ENCODE data around the gene VSTM4.

Gene VSTM4

DNA sequence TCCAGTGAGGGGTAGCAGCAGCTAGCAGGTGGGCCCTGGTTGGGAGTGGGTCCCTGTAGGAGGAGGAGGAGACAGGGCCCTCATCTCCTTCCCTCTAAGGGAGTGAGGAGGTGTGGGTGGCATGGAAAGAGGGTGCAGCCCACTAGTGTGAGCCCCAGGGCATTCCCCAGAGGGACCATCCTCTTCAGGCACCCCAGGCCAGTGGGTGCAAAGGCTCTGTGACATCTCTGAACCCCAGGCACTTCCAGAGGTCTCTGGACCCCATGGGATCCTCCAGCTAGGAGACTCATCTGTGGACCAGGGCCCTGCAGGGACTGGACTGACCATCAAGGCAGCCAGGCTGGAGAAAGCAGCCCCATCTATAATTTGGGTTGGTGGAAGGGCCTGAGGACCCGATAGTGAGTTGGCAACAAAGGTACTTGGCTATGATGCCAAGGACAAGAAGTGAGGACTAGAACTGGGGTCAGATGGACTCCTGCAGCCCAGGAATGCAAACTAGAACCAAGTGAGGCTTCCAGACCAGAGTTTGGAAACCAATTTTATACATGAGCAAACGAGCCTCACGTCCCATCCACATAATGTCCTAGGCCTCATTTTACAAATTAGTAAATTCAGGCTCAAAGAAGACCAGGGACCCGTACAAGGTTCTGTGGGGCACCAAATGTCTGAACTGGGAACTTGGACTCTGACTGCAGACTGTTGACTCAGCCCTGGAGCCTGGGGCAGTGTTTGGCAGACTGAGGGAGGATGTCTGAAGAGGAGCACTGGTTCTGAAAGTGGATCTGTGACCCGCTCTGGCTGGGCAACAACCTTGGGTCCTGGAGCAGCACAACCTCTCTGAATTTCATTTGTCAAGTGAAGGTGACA lies 1.4 kb upstream of the VSTM4 start:
- no peak for DNase-seq

DNA sequence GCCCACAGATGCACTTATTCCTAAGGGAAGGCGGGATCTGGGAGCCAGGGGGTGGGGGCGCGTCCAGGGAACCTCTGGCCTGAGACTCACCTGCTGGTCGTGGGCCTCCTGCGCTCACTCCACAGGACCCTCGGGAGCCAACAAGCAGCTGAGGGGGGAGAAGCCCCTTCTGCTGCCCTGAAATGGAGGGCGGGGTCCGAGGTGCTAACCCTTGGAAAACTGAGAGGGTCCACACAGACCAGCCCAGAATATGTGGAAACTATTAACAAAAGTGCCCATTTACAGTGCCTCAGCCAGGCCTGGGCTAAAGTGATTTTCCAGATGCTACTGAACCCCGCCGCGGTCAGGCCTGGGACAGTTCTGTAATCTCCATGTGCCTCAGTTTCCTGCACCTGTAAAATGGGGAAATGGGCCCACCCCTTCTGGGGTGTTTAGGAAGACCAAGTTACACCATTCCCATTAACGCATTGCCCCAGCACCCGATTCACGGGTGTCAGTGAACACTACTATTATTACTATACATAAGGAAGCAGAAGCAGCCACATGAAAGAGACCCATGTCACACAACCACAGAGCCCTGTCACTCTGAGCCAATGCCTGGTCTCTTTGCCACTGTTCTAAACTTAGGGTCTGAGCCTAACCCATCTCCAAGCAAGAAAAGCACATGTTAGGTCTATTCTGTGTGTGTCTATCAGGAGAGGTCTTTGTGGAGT lies 630 bp upstream of the VSTM4 start:
- no peak for DNase-seq

DNA sequence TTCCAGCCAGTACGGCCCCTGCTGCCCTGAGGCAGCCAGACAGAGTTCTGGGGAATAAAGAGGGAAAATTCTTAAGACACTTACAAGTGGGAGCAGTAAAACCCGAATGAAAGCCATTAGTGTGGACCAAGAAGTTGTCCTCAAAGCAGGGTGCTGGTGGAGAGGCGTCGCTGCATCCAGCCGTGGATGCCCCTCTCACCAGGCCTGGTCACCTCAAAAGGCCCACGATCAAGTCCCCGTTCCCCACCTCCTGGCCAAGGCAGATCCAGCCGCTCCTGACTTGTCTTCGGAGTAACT lies 656 bp downstream of the VSTM4 start:
- no peak for DNase-seq

DNA sequence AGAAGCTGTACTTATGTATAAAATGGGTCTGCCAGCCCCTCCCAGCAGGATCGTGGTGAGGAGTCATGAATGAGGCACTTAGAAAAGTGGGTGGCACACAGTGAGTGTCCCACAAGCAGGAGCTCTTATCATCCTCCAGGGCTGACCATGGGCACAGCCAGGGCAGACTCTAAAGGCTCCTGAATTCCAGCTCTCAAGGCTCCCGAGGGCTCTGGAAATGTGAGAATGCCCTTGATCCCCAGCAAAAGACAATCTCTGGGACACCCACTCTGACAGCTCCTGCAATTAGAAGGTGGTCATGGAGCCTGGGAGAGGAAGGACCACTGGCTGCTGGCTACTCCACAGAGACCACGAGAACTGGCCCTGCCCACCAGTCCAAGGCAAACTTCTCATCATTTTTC lies 1.6 kb downstream of the VSTM4 start:
- DNase-seq = no peak

DNA sequence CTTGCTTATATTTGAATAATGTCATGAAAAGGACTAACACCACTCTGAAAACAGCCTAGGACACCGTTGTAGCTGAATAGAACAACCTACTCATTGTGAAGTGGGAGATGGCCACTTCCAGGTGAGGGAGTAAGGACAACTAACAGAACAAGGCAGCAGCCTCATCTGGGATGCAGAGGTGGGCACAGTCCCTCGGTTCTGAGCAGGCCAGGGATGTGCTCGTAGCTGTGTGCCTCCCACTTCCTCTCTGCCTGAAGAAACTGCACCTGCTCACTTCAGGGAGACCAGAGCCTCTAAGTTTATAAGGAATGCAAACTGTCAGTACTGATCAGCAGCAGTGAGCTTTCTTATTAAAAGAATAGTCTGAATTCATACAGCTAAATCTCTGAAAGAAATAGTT lies 2.5 kb downstream of the VSTM4 start:
- DNase-seq = no peak

DNA sequence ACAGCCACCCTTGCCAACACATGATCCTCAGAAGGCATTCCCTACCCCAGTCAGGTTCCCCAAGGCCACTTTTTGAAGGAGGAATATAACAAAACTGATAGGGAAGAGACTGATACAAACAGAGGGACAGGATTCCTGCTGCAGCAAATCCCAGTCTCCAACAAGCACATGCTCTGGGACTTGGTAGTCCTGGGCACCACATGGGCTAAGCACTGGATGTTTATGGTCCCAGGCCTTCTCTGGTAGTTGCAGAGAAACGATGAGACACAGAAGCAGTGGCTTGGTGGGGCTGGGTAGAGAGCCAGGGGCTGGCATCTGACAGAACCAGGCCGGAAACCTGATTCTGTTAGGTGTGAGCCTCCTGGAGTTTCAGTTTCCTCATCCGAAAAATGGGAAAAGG lies 3.2 kb downstream of the VSTM4 start:
- no peak for DNase-seq

DNA sequence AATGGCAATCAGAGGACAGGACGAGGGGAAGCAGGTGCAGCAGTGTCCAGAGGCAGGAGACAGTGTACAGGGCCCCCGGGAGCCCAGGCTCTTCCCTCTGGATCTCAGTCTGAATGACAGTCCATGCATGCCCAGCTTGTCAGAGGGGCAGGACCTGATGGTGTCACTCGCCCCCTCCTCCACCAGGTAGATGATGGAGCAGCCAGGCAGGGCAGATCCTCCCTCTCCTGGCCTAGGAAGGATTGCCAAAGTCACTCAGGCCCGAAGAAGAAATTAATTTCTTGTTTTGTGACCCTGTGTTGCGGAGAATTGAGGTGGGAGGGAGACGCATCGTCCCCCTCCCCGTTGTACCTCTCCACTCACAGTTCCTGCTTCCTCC lies 4.0 kb downstream of the VSTM4 start:
- no peak for DNase-seq

DNA sequence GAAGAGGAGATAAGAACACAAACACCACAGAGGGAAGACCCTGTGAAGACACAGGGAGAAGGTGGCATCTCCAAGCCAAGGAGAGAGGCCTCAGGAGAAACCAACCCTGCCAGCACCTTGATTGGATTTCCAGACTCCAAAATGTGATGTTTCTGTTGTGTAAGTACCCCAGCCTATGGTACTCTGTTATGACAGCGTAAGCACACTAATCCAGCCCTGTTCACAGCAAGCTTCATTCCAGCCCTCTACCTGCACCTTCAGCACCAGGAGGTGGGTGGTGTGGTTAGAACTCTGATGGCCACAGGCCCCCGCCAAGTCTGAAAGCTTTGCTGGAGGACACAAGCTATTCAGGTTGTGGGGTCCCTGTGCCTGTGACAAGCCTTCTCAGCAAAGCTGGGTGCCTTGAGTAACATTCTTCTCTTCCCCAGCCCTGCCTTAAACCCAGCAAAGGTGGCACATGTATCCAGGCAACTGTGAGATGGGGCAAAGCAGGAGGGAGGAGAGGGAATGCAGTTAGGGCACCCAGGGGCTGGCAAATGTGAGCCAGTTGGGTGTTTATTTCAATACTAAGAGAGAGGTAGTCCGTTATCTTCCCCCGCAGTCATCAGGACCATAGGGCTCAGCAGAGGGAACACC lies 4.5 kb downstream of the VSTM4 start:
- no peak for DNase-seq

DNA sequence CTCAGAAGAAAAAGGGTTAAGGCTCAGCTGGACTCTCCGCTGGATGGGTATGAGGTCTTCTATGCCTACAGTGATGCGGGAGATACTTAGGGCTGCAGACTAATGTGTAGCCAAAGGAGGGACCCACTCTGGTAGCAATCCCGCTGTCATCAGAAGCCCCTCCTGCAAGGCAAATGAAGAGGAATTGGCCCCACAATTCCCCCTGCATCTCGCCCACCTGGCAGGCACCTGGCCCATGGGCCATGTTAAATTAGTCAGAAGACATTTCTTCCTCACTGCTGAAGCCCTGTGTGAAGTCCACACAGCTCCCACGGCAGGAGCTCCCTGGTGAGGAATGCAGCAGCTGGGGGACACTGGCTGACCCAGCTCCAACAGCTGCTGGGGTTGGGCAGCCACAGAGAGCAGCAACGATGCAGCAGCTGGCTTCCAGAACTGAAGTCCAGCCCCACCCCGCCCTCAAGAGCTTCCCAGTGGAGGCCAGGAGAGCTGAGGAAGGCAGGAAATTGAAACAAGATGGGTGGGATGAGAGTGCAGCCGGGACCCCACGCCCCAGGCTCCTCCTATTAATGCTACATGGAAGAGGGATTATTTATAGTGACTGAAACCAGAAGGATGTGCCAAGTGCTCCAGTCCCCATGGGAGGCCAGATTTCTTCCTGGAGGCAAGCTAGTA lies 5.5 kb downstream of the VSTM4 start:
- no peak for DNase-seq

DNA sequence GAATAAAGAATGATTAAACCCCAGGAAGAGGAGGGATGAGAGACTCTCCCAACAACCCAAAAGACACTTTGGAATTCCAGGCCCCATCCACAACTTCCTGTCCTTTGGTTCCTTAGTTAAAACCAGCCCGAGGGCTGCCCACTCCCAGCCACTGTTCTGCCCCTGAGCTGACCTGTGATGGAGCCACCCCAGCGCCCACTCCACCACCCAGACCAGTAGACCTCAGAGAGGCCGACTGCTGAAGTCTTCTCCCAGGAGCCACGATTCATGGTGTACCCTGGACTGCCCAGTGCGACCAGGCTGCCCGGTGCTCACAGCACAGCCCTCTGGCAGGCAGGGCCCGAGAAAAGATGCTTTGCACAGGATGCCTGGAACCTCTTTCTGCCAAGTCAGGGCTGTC lies 6.7 kb downstream of the VSTM4 start:
- DNase-seq = no peak

DNA sequence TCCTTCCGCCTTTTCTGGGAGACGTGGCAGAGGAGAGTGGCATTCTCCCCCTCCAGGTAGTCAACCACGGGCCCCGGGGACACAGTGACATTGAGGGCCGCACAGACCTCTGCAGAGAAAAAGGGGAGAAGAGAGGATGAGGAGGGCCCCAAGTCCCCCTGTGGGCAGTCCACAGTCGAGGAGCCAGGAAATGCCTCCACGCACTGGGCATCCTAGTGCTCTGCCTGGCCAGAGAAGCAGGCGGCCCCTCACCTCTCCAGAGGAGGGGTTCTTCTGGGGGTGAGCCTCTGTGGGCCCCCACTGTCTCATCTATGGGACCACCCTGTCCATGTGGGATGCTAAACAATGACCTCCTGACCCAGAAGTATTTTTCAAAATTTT lies 7.4 kb downstream of the VSTM4 start:
- DNase-seq = no peak

DNA sequence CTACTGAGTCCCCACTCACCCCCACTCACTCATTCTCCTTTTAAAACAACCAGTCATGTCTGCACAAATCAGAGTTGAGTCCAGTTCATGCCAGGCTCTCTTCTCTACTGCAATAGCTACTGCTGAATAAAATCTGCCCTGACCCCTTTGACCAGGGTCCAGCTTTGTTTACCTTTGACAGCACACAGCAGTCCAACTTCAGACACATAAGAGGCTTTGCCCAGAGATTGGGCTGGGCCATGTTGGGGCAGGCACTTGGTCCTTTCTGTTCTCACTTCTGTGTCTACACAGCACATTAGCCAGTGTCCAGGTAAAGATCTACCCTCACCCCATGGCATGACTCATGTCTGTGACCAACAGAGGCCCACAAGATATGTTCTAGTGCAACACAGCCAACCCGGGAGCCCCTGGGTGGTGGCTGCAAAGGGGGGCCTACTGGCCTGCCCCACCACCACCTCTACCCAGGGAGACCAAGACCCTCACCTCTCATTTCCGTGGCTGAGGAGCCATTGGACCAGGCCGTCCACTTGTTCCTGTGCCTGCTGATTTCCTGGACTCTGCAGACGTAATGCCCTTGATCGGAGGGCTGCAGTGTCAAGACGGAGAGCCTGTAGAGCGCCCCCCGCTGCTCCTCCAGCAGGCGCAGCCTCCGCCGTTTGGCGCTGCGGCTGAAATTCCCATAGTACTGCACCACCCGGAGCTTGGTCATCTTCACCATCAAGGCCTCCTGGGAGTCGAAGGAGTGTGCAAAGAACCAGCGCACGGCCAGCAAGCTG lies 8.0 kb downstream of the VSTM4 start:
- DNase-seq = no peak

DNA sequence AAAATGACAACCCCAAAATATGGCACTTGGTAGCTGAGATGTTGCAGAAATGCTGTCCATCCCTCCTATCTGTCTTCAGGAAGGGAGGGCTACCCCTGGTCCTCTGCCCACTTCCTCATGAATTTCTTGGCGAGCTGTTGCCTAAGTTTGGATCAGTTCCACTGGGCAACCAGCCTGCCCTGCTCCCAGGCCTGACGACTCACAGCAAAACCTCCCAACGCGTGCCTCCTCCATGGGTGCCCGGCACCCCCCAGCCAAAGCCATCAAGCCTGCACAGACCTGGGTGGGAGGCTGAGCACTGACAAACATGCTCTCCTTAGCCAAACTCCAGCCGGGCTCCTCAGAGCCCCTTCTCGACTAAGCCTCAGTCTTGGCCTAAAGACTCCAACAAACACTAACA lies 8.9 kb downstream of the VSTM4 start:
- DNase-seq = no peak

DNA sequence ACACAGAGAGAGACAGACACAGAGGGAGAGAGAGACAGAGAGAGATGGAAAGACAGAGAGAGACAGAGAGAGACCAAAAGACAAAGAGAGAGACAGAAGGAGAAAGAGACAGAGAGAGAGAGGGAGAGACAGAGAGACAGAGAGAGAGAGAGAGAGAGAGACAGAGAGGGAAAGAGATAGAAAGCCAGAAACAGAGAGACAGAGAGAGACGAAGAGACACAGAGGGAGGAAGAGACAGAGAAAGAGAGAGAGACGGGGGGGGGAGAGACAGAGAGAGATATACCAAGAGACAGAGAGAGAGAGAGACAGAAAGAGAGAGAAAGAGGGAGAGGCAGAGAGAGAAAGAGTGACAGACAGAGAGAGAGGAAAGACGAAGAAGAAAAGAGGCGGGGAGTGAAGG lies 10.2 kb downstream of the VSTM4 start:
- DNase-seq = no peak

DNA sequence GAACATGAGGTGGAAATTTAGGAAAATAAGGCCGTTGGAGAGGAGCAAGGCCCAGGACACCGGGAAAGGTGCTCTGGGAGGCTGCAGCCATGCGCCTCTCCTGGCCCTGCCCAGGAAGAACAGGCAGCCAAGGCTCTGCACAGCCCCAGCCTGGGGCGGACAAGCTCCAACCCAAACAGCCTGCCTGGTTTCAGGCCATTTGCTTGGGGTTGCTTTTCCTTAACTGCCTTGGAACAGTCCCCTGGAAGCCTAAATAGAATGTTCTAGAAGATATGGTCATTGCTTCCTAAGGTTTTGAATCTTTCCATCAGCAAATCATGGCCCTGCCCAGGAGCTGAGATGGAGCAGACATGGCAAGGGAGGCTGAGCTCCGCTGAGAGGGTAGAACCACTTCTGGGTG lies 11.0 kb downstream of the VSTM4 start:
- DNase-seq = no peak

DNA sequence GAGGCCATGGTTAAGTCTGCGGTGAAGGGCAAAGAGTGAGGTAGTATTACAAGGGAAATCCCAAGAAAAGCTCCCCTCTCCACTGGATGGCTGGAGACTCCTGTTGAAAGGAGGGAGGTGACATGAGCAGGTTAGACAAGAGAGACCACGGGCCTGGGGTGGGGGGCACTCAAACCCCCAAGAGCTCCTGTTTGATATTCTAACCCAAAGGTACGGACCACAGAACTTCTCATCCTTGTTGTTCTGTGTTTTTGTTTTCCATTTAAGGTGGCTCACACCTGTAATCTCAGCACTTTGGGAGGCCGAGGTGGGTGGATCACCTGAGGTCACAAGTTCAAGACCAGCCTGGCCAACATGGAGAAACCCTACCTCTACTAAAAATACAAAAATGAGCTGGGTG lies 11.6 kb downstream of the VSTM4 start:
- DNase-seq = no peak

DNA sequence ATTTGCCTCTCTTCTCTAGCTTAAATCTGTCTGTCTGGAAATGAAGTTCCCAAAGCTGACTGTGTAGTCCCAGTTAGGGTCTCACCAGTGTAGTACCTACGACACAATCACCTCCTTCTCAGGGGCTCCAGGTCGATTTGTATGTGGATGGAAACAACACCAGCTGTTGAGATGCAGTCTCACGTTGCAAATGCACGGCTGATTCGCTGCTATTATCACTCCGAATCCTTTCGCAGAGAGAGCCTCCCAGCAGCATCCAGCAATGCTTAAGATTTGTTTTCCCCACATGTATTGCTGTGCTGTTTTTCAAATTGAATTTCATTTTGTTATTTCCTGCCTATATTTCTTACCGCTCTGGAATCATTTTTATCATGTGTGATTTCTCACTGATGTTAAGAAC lies 16.3 kb downstream of the VSTM4 start:
- DNase-seq = no peak

DNA sequence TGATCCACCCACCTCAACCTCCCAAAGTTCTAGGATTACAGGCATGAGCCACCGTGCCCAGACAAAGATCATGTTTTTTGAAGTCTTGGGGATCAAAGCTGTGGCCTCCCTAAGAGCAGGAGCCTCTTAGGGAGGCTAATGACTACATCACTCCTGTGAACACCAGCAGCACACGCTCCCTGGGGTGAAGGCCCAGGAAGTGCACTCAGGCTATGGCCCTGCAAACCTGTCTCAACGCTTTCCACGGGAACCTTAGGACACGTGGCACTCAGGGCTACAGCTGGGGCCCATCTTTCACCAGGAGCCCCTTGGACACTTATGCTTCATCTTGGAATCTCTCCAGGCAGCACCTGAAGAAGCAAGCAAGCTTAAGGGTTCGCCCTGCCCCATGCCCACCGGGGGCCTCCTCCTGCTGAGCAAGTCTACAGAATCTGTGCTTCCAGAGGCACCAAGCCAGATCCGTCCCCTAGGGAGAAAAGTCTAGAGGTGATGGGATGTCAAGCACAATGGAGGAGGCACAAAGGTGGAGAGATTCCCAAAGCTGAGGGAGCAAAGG lies 18.4 kb downstream of the VSTM4 start:
- DNase-seq = no peak

DNA sequence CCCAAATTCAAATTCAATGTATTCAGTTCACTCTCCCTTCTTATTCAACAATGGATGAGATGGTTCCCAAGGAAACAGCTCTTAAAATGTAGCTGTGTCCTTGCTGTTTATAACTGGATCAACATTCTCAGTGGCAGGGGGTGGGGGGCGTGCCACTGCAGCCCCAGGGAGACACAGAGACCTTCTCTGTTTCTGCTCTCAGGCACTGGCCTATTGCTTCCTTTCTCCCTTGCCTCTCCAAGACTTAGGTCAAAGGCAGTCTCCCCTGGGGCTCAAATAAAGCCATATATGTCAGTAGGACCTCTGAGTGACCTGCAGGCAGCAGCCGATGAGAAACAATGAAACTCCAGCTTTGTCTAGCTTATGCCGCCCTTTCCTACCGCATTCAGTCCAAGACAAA lies 20.7 kb downstream of the VSTM4 start:
- no peak for DNase-seq

DNA sequence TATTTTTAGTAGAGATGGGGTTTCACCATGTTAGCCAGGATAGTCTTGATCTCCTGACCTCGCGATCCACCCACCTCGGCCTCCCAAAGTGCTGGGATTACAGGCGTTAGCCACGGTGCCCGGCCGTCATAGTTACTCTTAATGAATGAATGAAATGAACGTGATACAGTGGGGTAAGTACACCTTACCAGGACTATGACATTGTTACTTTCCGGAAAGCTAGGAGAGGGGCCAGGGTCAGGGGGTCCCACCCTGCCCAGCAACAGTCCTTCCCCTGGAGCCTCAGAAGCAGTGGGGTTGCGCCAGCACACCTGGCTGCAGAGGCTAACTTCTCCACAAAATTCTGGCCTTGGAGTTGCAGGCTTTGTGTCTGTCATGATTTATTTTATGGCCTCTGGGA lies 21.4 kb downstream of the VSTM4 start:
- DNase-seq = no peak

DNA sequence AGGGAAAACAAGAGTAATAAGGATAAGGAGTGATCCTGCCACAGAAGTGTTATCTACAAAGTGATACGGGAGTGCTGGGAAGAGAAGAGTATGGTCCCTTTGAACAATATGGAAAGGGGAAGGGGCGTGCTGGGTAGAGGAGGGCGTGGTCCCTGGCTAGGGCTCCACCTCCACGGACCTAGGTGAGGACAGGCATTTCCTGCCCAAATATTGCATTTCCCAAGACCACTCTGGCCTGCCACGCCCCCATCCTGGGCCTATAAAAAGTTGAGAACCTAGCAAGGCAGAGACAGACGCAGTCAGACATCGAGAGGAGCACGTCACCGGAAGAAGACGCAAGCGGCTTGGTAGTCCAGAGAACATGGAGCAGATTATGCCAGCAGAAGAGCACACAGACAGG lies 22.8 kb downstream of the VSTM4 start:
- DNase-seq = no peak

DNA sequence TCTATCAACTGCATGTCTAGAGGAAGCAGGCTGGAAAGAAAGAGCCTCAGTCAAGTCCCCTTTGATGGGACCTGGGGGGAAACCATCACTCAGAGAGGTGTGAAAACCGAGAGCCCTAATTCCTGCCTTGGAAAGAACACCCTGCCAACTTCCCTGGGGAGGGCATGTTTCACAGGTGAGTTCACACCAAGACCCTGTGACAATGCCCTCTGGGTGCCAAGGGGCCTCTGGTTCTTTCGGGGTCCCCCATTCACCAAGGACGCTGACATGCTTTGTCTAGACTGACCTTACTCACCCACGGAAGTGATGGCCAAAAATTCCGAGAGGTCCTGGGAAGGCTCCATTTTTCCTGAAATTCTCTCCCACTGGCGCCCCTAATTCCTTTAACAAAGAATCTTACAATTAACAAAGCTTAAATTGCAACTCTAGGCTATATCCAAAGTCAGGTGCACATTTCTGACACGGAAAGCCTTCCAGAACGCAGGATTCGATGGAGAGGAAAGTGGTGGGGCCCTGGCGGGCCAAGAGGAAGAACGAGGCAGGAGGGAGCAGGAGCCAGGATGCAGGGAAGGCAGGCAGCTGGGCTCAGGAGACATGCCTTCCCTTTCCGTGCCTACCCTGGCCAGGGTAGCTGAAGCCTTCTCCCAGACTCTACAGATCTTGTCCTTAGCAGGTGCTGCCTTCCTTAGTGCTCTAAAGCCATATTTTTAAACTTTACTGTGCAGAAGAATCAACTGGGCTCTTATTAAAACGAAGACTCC lies 23.7 kb downstream of the VSTM4 start:
- DNase-seq = no peak

Data from OCI-M1 (cell line).